NCI-H2171 (cell line): ENCODE data around the gene PPIF.

Experiments used
- DNase-seq: peaks from one replicate; lab custom pipeline; 2025; lab: John Stamatoyannopoulos, UW

PPIF gene

GRCh38 chr10:79313911-79314439, 33.3 kb upstream of the PPIF start:
- peak; percentile 10 for DNase-seq

GRCh38 chr10:79314761-79315601, 32.3 kb upstream of the PPIF start:
- DNase-seq, result no peak

GRCh38 chr10:79315602-79315920, 31.7 kb upstream of the PPIF start:
- no peak for DNase-seq

- no peak for DNase-seq
These were observed 30.4 kb upstream of the PPIF start for GRCh38 chr10:79316671-79317431.

- DNase-seq, result no peak
These were observed 28.9 kb upstream of the PPIF start for GRCh38 chr10:79318369-79318768.

GRCh38 chr10:79319115-79319771, 28.0 kb upstream of the PPIF start:
- no peak for DNase-seq

- DNase-seq, result no peak
These were observed 27.0 kb upstream of the PPIF start for GRCh38 chr10:79320316-79320715.

GRCh38 chr10:79320820-79321493, 26.3 kb upstream of the PPIF start:
- no peak for DNase-seq

GRCh38 chr10:79321494-79321882, 25.8 kb upstream of the PPIF start:
- no peak for DNase-seq

GRCh38 chr10:79321951-79322350, 25.3 kb upstream of the PPIF start:
- DNase-seq, result no peak

- DNase-seq, result no peak
These were observed 24.4 kb upstream of the PPIF start for GRCh38 chr10:79322616-79323543.

- DNase-seq, result no peak
These were observed 23.7 kb upstream of the PPIF start for GRCh38 chr10:79323602-79324001.

GRCh38 chr10:79324032-79324695, 23.1 kb upstream of the PPIF start:
- no peak for DNase-seq

- DNase-seq, result no peak
These were observed 20.7 kb upstream of the PPIF start for GRCh38 chr10:79326361-79327089.

GRCh38 chr10:79327090-79327457, 20.2 kb upstream of the PPIF start:
- DNase-seq, result no peak

- no peak for DNase-seq
These were observed 19.0 kb upstream of the PPIF start for GRCh38 chr10:79328147-79328701.

GRCh38 chr10:79328737-79329504, 18.3 kb upstream of the PPIF start:
- no peak for DNase-seq

GRCh38 chr10:79329529-79329928, 17.7 kb upstream of the PPIF start:
- no peak for DNase-seq

GRCh38 chr10:79331226-79331625, 16.0 kb upstream of the PPIF start:
- no peak for DNase-seq
